K562 (cell line): ENCODE measurements around the gene ZNF556. TPM values are rescaled to one million over a fixed set of nuclear protein-coding genes. Genes with fewer than 3 reads are reported as not detected.

Experiments
- BMI1 ChIP-seq: fragments of 150-350 bp; IDR thresholded peaks from 2 replicates; pipeline ENCODE4 v1.6.1; 2014; ENCODE audit warnings: low read length
- CTBP1 ChIP-seq: fragments of 450-650 bp; IDR thresholded peaks from 2 replicates; pipeline ENCODE4 v1.6.1; 2016; ENCODE audit warnings: borderline replicate concordance
- EP400 ChIP-seq: fragments of 450-650 bp; IDR thresholded peaks from 2 replicates; pipeline ENCODE4 v1.6.1; 2017; ENCODE audit warnings: antibody characterized with exemption, mild to moderate bottlenecking, moderate library complexity
- GMEB1 ChIP-seq: fragments of 250-450 bp; sonication (Bioruptor Pico); IDR thresholded peaks from 2 replicates; pipeline ENCODE4 v1.4.0; 2020; ENCODE audit warnings: mild to moderate bottlenecking
- HDAC2 ChIP-seq: fragments of 450-650 bp; IDR thresholded peaks from 2 replicates; pipeline ENCODE4 v1.6.1; 2016; ENCODE audit warnings: mild to moderate bottlenecking
- RCOR1 ChIP-seq, 2 experiments: IDR thresholded peaks; 2 replicates each; pipeline ENCODE4 v1.6.1; 2012; ENCODE audit warnings: low read depth in 2 of 2, low read length in 2 of 2, borderline replicate concordance in 1 of 2, improper control_type of control experiment in 1 of 2
- SMARCC2 ChIP-seq: fragments of 450-650 bp; IDR thresholded peaks from 2 replicates; pipeline ENCODE4 v1.6.1; 2017; ENCODE audit warnings: antibody characterized with exemption, moderate library complexity, mild to moderate bottlenecking, low read depth
- SRSF1 ChIP-seq: fragments of 200-400 bp; formaldehyde crosslinking; IDR thresholded peaks from 2 replicates; pipeline ENCODE4 v1.6.1; 2017; ENCODE audit warnings: mild to moderate bottlenecking, low read depth, low read length, moderate library complexity
- THRA ChIP-seq: fragments of 450-650 bp; IDR thresholded peaks from 2 replicates; pipeline ENCODE4 v1.6.1; 2017; ENCODE audit warnings: mild to moderate bottlenecking, moderate library complexity
- YY1 ChIP-seq, 3 experiments: IDR thresholded peaks; 2 replicates each; pipeline ENCODE4 v1.6.1; 2011; ENCODE audit warnings: low read length in 2 of 3, mild to moderate bottlenecking in 2 of 3, moderate library complexity in 2 of 3, borderline replicate concordance in 1 of 3, control low read depth in 1 of 3, low read depth in 1 of 3; ENCODE audit not compliant: insufficient read depth in 3 of 3, insufficient replicate concordance in 2 of 3, control insufficient read depth in 1 of 3, insufficient read length in 1 of 3; ENCODE audit errors: extremely low read depth in 1 of 3
- ZBTB12 ChIP-seq: fragments of 250-450 bp; sonication (Bioruptor Pico); IDR thresholded peaks from 2 replicates; pipeline ENCODE4 v1.4.0; 2020
- ZBTB2 ChIP-seq: fragments of 450-650 bp; IDR thresholded peaks from 2 replicates; pipeline ENCODE4 v1.6.1; 2016; ENCODE audit warnings: antibody characterized with exemption
- ZNF174 ChIP-seq: fragments of 250-450 bp; sonication (Bioruptor Pico); IDR thresholded peaks from 2 replicates; pipeline ENCODE4 v1.4.0; 2020; ENCODE audit warnings: mild to moderate bottlenecking
- ZNF766 ChIP-seq: fragments of 200-800 bp; sonication (Bioruptor generic); conservative IDR thresholded peaks from 2 replicates; pipeline ENCODE4 v1.6.1; 2016; ENCODE audit warnings: missing genetic modification characterization, missing compliant biosample characterization
- polyA plus RNA-seq, 8 experiments: library from polyadenylated mRNA; depleted of rRNA in 4 of 8; stranded (reverse) in 5 of 8; unstranded in 3 of 8; fragments of >200 nt; fragmentation: Nextera tagmentation in 2 of 8; fragmentation: Illumina TruSeq in 1 of 8; extraction: Ambion mirVana in 2 of 8; extraction: Trizol in 1 of 8; gene quantifications; 2 replicates each; pipeline versions ENCODE4 v1.2.1 to v1.2.3, GENCODE V29; 2011 to 2014; ENCODE audit warnings: inconsistent platforms in 1 of 8, missing spikeins in 1 of 8
- total RNA-seq, 7 experiments: library from RNA; depleted of rRNA in 6 of 7; stranded (reverse); fragments of >200 nt in 6 of 7; fragmentation: Illumina TruSeq in 2 of 7; extraction: Trizol in 2 of 7; gene quantifications; 2 replicates each; pipeline versions ENCODE4 v1.2.1 to v1.2.3, GENCODE V29; 2011 to 2021; ENCODE audit warnings: low replicate concordance in 1 of 7

Gene ZNF556
- total and polyA plus RNA-seq, 9 of the 15 experiments (the other 6 are each of a cell fraction or from before 2014, with no cell fraction given) = 0.01 to 0.36 (median 0.10) TPM; not detected in 1

GRCh38 chr19:2900296-2901252 is 33.4 kb downstream of the ZNF556 start, which contains the start of gene ZNF57 (continued):
- TF ChIP-seq ZBTB12 (CRISPR knock-in tag) = peak; percentile 67
- 0 out of 2 replicates have a peak, but pooled peaks have one; percentile 18 for TF ChIP-seq BMI1
- TF ChIP-seq YY1 (IDR thresholded peaks at IDR 0.05; ENCODE audit: borderline replicate concordance in 1 of 3, control insufficient read depth in 1 of 3, extremely low read depth in 1 of 3, insufficient read depth in 3 of 3, insufficient read length in 1 of 3, insufficient replicate concordance in 2 of 3, low read depth in 1 of 3, low read length in 2 of 3) = peak in 2 of 3 experiments; percentile 45 to 73
- TF ChIP-seq EP400 = peak; percentile 78; the same call in 1 of the 2 replicates
- peak; percentile 69 for TF ChIP-seq ZBTB2
- TF ChIP-seq SRSF1 = no peak
- peak; percentile 48; the same call in 1 of the 2 replicates for TF ChIP-seq CTBP1
- peak; percentile 21; the same call in 1 of the 2 replicates for TF ChIP-seq HDAC2
- TF ChIP-seq ZNF174 (CRISPR knock-in tag) = no peak
- no peak for TF ChIP-seq THRA
- TF ChIP-seq GMEB1 (CRISPR knock-in tag) = peak; percentile 51
- TF ChIP-seq ZNF766 (CRISPR knock-in tag) = no peak
- TF ChIP-seq SMARCC2 = no peak
- no peak for TF ChIP-seq RCOR1 (IDR thresholded peaks at IDR 0.05; ENCODE audit: borderline replicate concordance in 1 of 2, low read depth in 2 of 2, low read length in 2 of 2)
